Activated CD8-positive, alpha-beta memory T cell treated with anti-CD3 and anti-CD28 coated beads for 4 hours (primary cell): ENCODE data around the gene SLC10A3.

Experiments
- DNase-seq, 2 donors: peaks; one replicate each; pipeline ENCODE4 v3.0.0-alpha.2; 2020; ENCODE audit warnings: low read depth in 2 of 2

Gene SLC10A3

DNA sequence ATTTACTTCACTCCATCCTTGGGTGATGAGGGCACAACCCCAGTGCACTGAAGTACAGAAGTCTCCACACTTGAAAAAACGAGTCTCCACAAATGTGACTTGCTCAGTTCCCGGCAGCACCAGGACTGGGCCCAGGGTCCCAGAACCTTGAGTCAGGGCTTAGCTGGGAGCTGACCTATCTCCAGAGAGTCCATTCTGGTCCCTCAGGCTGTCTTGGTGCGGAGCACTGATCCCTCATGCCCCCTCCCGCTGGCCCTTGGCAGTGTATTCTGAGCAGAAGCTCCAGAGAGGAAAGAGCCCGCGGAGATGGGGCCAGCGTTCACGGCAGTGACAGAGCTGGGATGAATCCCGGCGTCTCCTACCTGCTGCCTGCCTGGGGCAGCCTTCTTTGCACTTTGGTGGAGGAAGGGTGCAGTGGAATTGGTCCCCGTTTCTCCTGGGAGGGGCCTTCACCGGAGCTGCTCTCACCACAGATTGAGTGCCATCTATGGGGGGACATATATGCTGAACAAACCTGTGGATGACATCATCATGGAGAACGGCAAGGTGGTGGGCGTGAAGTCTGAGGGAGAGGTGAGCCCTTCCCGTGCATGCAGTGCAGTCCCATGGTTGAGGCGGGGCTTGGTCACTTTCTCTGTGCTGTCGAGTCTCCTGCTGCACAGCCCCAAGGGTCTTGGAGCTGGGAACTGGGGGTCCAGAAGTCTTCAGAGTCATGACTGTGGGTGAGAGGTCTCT is 49.6 kb downstream of the SLC10A3 start:
- no peak for DNase-seq

DNA sequence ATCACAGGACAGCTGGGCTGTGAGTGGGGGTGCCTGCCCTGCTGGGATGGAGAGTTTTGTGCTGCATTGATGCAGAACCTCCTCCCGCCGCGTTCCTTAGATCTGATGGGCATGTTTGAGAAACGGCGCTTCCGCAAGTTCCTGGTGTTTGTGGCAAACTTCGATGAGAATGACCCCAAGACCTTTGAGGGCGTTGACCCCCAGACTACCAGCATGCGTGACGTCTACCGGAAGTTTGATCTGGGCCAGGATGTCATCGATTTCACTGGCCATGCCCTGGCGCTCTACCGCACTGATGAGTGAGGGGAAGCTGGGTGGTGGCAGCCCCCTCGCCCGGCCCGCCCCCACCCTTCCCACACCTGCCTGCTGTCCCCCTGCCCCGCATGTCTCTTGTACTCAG is 50.6 kb downstream of the SLC10A3 start:
- DNase-seq, result no peak

DNA sequence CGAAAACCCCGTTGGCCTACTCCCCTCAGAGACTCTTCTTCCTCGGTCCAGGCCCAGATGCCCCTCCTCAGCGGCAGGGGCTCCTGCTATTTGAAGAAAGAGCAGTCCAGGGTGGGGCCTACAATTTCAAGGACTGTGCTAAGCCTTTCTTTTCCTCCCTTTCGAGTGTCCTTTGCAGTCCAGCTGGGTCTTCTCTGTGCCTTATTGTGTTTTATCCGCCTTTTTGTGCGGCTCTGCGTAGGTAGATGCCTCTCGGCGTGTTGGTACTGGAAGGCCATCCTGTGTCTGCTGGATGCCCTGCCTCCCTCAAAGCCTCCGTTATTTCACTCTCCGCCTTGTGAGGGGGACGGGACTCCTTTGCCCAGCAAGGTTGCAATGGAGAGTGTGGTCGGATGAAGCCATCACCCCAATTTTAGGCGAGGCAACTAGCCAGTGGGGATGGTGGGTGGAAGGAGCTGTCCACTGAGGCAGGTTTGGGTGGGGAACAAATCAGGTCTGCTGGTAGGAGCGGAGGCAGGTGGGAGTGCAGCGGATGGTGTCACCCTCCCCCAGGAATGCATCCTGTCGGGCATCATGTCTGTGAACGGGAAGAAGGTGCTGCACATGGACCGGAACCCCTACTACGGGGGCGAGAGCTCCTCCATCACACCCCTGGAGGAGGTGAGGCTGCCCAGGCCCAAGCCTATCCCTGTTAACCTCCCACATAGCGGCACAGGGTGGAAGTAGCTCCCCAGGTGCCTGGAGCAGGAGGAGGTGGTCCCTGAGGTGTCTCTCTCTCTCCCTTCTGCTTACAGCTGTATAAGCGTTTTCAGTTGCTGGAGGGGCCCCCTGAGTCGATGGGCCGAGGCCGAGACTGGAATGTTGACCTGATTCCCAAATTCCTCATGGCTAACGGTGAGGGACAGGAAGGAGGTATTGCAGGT is 52.2 kb downstream of the SLC10A3 start:
- no peak for DNase-seq
